GM12878 (cell line): ENCODE results near the gene GPHB5. TPM values are rescaled to one million over a fixed set of nuclear protein-coding genes. Genes with fewer than 3 reads are reported as not detected.

Experiments
- ATAC-seq: fragments of 200-7000 bp; cut with Tn5 transposase; 3 replicates; pipeline ENCODE4 v1.9.1; 2020; ENCODE audit warnings: mild to moderate bottlenecking, moderate library complexity
- BruUV-seq: library from RNA; stranded (reverse); fragments of 400-500 nt; replicated peaks from 2 replicates; lab custom pipeline; 2021; lab: Mats Ljungman, UMichigan
- CTCF ChIA-PET: fragments of 300-600 bp; sonication (Branson Sonifier 250); formaldehyde crosslinking; extraction: SDS; loops from one replicate; lab custom pipeline; 2021; ENCODE audit warnings: inconsistent platforms; lab: Yijun Ruan, JAX
- POLR2A ChIA-PET: fragments of 350-600 bp; formaldehyde crosslinking; extraction: SDS; loops from one replicate; lab custom pipeline; 2021; ENCODE audit warnings: inconsistent platforms; lab: Charles Lee
- RAD21 ChIA-PET: fragments of 300-600 bp; sonication (Branson Sonifier 250); formaldehyde crosslinking; loops from one replicate; lab custom pipeline; 2023; ENCODE audit warnings: antibody characterized with exemption; ENCODE audit not compliant: unreplicated experiment; lab: Charles Lee
- SMC1A ChIA-PET: fragments of 300-600 bp; sonication (Branson Sonifier 250); formaldehyde crosslinking; loops from one replicate; lab custom pipeline; 2023; ENCODE audit not compliant: unreplicated experiment, uncharacterized antibody; lab: Charles Lee
- DNase-seq: peaks from one replicate; pipeline ENCODE4 v3.0.0-alpha.2; 2011; ENCODE audit warnings: low read depth, low spot score
- FAIRE-seq: peaks from 3 replicates; lab custom pipeline; 2011; peaks lifted over from hg19 to GRCh38; lab: Jason Lieb, UNC
- H2AFZ ChIP-seq: 2 replicates; pipeline ENCODE4 v1.6.0; 2011; ENCODE audit warnings: low read depth, low read length, control low read depth; ENCODE audit not compliant: control insufficient read depth
- H3K27ac ChIP-seq: 2 replicates; pipeline ENCODE4 v1.5.1; 2011; ENCODE audit warnings: control low read depth; ENCODE audit not compliant: control insufficient read depth, insufficient read depth
- H3K27me3 ChIP-seq, 2 experiments: replicated peaks in 1 of 2; 2 replicates each; pipeline versions ENCODE4 v1.6.0 to v1.6.1; 2011; ENCODE audit warnings: low read length in 1 of 2; ENCODE audit not compliant: control insufficient read depth in 2 of 2, insufficient read depth in 2 of 2
- H3K36me3 ChIP-seq, 2 experiments: 2 replicates each; pipeline ENCODE4 v1.5.1; 2011; ENCODE audit warnings: low read length in 1 of 2; ENCODE audit not compliant: control insufficient read depth in 2 of 2, insufficient read depth in 2 of 2
- H3K4me1 ChIP-seq: 2 replicates; pipeline ENCODE4 v1.6.1; 2011; ENCODE audit warnings: mild to moderate bottlenecking, low read length, moderate library complexity, mixed read lengths; ENCODE audit not compliant: control insufficient read depth, insufficient read depth
- H3K4me2 ChIP-seq: 2 replicates; pipeline ENCODE4 v1.6.0; 2011; ENCODE audit warnings: control low read depth; ENCODE audit not compliant: control insufficient read depth, insufficient read depth
- H3K4me3 ChIP-seq: fragments of 200-600 bp; sonication (generic); 2 replicates; pipeline ENCODE4 v1.5.1; 2016
- H3K79me2 ChIP-seq: 2 replicates; pipeline ENCODE4 v1.6.0; 2011; ENCODE audit warnings: low read length; ENCODE audit not compliant: control insufficient read depth, insufficient read depth
- H3K9ac ChIP-seq: 2 replicates; pipeline ENCODE4 v1.8.0; 2011; ENCODE audit warnings: low read length, control low read depth, mixed read lengths; ENCODE audit not compliant: control insufficient read depth, insufficient read depth
- H3K9me3 ChIP-seq: replicated peaks from 3 replicates; pipeline ENCODE4 v1.5.1; 2011; ENCODE audit warnings: mild to moderate bottlenecking, low read length; ENCODE audit not compliant: control insufficient read depth, insufficient read depth
- H4K20me1 ChIP-seq: 2 replicates; pipeline ENCODE4 v1.6.0; 2011; ENCODE audit not compliant: control insufficient read depth, insufficient read depth
- ATF2 ChIP-seq: IDR thresholded peaks from 2 replicates; pipeline ENCODE4 v1.6.1; 2012; ENCODE audit warnings: low read length, inconsistent platforms
- CBX3 ChIP-seq: fragments of 200-600 bp; sonication (generic); IDR thresholded peaks from 2 replicates; pipeline ENCODE4 v1.6.1; 2016; ENCODE audit warnings: low read depth, borderline replicate concordance
- CEBPB ChIP-seq, 2 experiments: fragments of 150-350 bp in 1 of 2; IDR thresholded peaks; 2 replicates each; pipeline ENCODE4 v1.6.1; 2012 to 2014; ENCODE audit warnings: low read depth in 2 of 2, low read length in 2 of 2, borderline replicate concordance in 1 of 2, inconsistent platforms in 1 of 2
- CHD4 ChIP-seq: fragments of 200-600 bp; sonication (generic); IDR thresholded peaks from 2 replicates; pipeline ENCODE4 v1.6.1; 2016; ENCODE audit warnings: mild to moderate bottlenecking
- IKZF1 ChIP-seq: fragments of 450-650 bp; conservative IDR thresholded peaks from 2 replicates; pipeline ENCODE4 v1.6.1; 2017; ENCODE audit warnings: antibody characterized with exemption, mild to moderate bottlenecking
- IRF4 ChIP-seq: IDR thresholded peaks from 2 replicates; pipeline ENCODE4 v1.6.1; 2011; ENCODE audit warnings: low read depth, low read length
- NBN ChIP-seq: fragments of 450-650 bp; IDR thresholded peaks from 2 replicates; pipeline ENCODE4 v1.6.1; 2016
- NFYA ChIP-seq: IDR thresholded peaks from 2 replicates; pipeline ENCODE4 v1.6.1; 2011; ENCODE audit warnings: low read depth, mild to moderate bottlenecking, low read length, improper control_type of control experiment, borderline replicate concordance
- POU2F2 ChIP-seq: IDR thresholded peaks from 3 replicates; pipeline ENCODE4 v1.6.1; 2011; ENCODE audit warnings: low read depth, mild to moderate bottlenecking, low read length, borderline replicate concordance
- ZNF24 ChIP-seq: fragments of 450-650 bp; IDR thresholded peaks from 2 replicates; pipeline ENCODE4 v1.6.1; 2017; ENCODE audit warnings: antibody characterized with exemption, mild to moderate bottlenecking
- WGBS: methylation state at CpG from one replicate; pipeline ENCODE4 v1.1.6; 2016; ENCODE audit warnings: low lambda C conversion rate; ENCODE audit not compliant: insufficient replicate concordance, insufficient coverage; ENCODE audit errors: missing lambda C conversion rate; 5-methylcytosine and 5-hydroxymethylcytosine counted together
- in situ Hi-C: fragments of 300-500 bp; cut with MboI; formaldehyde crosslinking; loops from 9 replicates; pipeline ENCODE4 v1.14.3; 2018; ENCODE audit warnings: mixed read lengths
- intact Hi-C: fragments of 100-400 bp; cut with micrococcal nuclease; formaldehyde crosslinking; loops from one replicate; pipeline ENCODE4 v1.14.2; 2022; ENCODE audit not compliant: unreplicated experiment
- polyA plus RNA-seq, 11 experiments: library from polyadenylated mRNA; depleted of rRNA in 4 of 11; unstranded in 6 of 11; stranded (reverse) in 5 of 11; fragments of >200 nt; fragmentation: Nextera tagmentation in 4 of 11; fragmentation: Illumina TruSeq in 1 of 11; extraction: Ambion mirVana in 4 of 11; extraction: Trizol in 1 of 11; gene quantifications; 1 replicate in 1 of 11; 2 replicates in 10 of 11; pipeline versions ENCODE4 v1.2.1 to v1.2.3, GENCODE V29; 2011 to 2016; ENCODE audit warnings: inconsistent platforms in 2 of 11, missing spikeins in 2 of 11, low read depth in 1 of 11
- total RNA-seq, 4 experiments: library from RNA; depleted of rRNA in 3 of 4; stranded (reverse); fragments of >200 nt in 3 of 4; fragmentation: Illumina TruSeq in 1 of 4; extraction: Trizol in 1 of 4; gene quantifications; 2 replicates each; pipeline versions ENCODE4 v1.2.1 to v1.2.3, GENCODE V29; 2013 to 2021
- TF ChIP-seq, protein P1 (sequence below): fragments of 150-350 bp; IDR thresholded peaks from 2 replicates; pipeline ENCODE4 v1.6.1; 2014; ENCODE audit warnings: mild to moderate bottlenecking, low read depth, low read length
- TF ChIP-seq, protein P2 (sequence below): IDR thresholded peaks from 2 replicates; pipeline ENCODE4 v1.6.1; 2012; ENCODE audit warnings: low read depth, low read length, improper control_type of control experiment
- TF ChIP-seq, protein P3 (sequence below): fragments of 450-650 bp; IDR thresholded peaks from 2 replicates; pipeline ENCODE4 v1.6.1; 2016; ENCODE audit warnings: mild to moderate bottlenecking, moderate library complexity, borderline replicate concordance

GPHB5 gene
- total and polyA plus RNA-seq, 10 of the 15 experiments (the other 5 are each of a cell fraction or from before 2014, with no cell fraction given), result not detected

DNA sequence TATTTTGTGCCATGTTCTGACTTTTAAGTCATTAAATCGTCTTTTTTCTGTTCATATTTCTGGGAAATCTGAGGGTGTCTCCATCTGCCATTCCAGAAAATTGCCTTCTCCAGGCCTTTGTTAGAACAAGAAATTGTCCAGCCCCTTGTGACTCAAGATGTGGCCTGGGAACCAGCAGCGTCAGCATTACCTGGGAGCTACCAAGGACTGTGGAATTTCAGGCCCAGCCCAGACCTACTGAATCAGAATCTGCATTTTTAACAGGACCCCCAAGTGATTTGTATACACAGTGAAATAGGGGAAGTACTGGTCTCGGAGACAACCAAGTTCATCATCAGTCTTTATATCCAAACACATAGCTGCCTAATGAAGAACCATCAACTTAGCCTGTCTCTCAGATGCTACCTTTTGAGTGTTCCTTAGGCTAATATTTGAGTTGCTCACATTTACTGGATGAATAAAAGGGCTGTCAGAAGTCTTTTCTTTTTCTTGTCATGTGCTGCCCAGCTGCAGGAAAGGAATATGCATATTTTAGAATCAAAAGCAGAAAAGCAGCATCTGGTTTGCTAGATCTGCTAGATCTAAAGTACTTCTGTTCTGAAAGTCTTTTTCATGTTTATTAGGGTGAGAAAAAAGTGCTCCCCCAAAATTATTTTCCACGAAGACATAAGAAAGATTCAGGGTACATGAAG is 21.2 kb downstream of the GPHB5 start:
- SMC1A ChIA-PET, result no interaction called here
- WGBS, result 84% methylated on average over 4 of the region's 4 CpGs
- Histone ChIP-seq H2AFZ (no peak overlapping the region), H3K27me3 (no peaks in the 10 kb centered on the region), H3K9ac (no peak overlapping the region), H3K79me2 (no peaks in the 10 kb centered on the region), H3K4me2 (no peak overlapping the region), H3K4me3 (no peak overlapping the region), H3K9me3 (no peaks in the 10 kb centered on the region), H4K20me1 (no peaks in the 10 kb centered on the region), H3K4me1 (no peaks in the 10 kb centered on the region), H3K36me3 (no peaks in the 10 kb centered on the region), H3K27ac (no peak overlapping the region)
- RAD21 ChIA-PET, result no interaction called here
- intact Hi-C loops (no loop called here), in situ Hi-C loops (no loop called here)
- DNase-seq, result no peak
- CTCF ChIA-PET, result no interaction called here
- TF ChIP-seq POU2F2, result no peak
- TF ChIP-seq NFYA, result no peak
- no peak for TF ChIP-seq CBX3
- TF ChIP-seq IKZF1, result no peak
- no peak for TF ChIP-seq ZNF24
- no peak for TF ChIP-seq ATF2
- no peak for TF ChIP-seq CHD4
- TF ChIP-seq, protein P1, sequence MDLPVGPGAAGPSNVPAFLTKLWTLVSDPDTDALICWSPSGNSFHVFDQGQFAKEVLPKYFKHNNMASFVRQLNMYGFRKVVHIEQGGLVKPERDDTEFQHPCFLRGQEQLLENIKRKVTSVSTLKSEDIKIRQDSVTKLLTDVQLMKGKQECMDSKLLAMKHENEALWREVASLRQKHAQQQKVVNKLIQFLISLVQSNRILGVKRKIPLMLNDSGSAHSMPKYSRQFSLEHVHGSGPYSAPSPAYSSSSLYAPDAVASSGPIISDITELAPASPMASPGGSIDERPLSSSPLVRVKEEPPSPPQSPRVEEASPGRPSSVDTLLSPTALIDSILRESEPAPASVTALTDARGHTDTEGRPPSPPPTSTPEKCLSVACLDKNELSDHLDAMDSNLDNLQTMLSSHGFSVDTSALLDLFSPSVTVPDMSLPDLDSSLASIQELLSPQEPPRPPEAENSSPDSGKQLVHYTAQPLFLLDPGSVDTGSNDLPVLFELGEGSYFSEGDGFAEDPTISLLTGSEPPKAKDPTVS, result no peak
- TF ChIP-seq, protein P2, sequence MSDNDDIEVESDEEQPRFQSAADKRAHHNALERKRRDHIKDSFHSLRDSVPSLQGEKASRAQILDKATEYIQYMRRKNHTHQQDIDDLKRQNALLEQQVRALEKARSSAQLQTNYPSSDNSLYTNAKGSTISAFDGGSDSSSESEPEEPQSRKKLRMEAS, result no peak
- TF ChIP-seq, protein P3, sequence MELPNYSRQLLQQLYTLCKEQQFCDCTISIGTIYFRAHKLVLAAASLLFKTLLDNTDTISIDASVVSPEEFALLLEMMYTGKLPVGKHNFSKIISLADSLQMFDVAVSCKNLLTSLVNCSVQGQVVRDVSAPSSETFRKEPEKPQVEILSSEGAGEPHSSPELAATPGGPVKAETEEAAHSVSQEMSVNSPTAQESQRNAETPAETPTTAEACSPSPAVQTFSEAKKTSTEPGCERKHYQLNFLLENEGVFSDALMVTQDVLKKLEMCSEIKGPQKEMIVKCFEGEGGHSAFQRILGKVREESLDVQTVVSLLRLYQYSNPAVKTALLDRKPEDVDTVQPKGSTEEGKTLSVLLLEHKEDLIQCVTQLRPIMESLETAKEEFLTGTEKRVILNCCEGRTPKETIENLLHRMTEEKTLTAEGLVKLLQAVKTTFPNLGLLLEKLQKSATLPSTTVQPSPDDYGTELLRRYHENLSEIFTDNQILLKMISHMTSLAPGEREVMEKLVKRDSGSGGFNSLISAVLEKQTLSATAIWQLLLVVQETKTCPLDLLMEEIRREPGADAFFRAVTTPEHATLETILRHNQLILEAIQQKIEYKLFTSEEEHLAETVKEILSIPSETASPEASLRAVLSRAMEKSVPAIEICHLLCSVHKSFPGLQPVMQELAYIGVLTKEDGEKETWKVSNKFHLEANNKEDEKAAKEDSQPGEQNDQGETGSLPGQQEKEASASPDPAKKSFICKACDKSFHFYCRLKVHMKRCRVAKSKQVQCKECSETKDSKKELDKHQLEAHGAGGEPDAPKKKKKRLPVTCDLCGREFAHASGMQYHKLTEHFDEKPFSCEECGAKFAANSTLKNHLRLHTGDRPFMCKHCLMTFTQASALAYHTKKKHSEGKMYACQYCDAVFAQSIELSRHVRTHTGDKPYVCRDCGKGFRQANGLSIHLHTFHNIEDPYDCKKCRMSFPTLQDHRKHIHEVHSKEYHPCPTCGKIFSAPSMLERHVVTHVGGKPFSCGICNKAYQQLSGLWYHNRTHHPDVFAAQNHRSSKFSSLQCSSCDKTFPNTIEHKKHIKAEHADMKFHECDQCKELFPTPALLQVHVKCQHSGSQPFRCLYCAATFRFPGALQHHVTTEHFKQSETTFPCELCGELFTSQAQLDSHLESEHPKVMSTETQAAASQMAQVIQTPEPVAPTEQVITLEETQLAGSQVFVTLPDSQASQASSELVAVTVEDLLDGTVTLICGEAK, result no peak
- TF ChIP-seq IRF4, result no peak
- no peak for TF ChIP-seq NBN
- no peak for TF ChIP-seq CEBPB (IDR thresholded peaks at IDR 0.05; ENCODE audit: borderline replicate concordance in 1 of 2, low read depth in 2 of 2, low read length in 2 of 2)
- no peak for FAIRE-seq
- POLR2A ChIA-PET, result no interaction called here
- BruUV-seq, result no TSS peak
- ATAC-seq, result no peak
